Panc1 (cell line): Measurements from ENCODE around the gene IFNE.

Source experiments
- POLR2AphosphoS5 ChIP-seq: IDR thresholded peaks from 2 replicates; pipeline ENCODE4 v1.6.1; 2012; ENCODE audit warnings: mild to moderate bottlenecking, low read depth, low read length, moderate library complexity
- TF ChIP-seq, protein P1 (sequence below): fragments of 450-650 bp; IDR thresholded peaks from 2 replicates; pipeline ENCODE4 v1.5.1; 2017; ENCODE audit warnings: mild to moderate bottlenecking
- TF ChIP-seq, protein P2 (sequence below), 2 experiments: IDR thresholded peaks; 2 replicates each; pipeline ENCODE4 v1.6.1; 2011 to 2012; ENCODE audit warnings: low read depth in 2 of 2, control low read depth in 1 of 2, low read length in 1 of 2, mild to moderate bottlenecking in 1 of 2, moderate library complexity in 1 of 2; ENCODE audit not compliant: insufficient read depth in 1 of 2

DNA sequence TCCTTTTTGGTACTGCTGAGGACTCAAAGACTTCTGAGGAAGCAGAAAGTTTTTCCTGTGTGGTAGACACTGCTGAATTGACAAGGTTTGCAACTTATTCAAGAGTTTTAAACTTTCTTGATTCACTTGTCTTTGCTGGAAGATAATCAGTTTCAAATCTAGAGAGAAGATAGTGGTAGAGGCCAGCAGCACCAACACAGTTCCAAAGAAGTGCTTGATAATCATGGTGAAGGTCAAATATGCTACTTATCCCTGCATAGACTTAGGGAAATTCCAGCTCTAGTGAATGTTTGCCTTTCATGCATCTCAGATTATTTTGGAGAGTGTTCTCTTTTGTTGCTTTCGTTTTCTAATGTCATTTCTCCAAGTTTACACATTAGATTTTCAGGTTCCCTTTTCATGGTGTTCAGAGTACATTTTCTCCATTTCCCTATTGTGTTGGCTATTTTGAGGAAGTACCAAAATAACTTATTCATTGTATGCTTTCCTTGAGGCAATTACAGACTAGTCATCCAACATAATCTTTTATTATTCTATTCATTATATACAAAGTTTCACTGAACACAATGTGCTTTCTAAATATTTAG is 550 bp downstream of the IFNE start:
- TF ChIP-seq, protein P1, sequence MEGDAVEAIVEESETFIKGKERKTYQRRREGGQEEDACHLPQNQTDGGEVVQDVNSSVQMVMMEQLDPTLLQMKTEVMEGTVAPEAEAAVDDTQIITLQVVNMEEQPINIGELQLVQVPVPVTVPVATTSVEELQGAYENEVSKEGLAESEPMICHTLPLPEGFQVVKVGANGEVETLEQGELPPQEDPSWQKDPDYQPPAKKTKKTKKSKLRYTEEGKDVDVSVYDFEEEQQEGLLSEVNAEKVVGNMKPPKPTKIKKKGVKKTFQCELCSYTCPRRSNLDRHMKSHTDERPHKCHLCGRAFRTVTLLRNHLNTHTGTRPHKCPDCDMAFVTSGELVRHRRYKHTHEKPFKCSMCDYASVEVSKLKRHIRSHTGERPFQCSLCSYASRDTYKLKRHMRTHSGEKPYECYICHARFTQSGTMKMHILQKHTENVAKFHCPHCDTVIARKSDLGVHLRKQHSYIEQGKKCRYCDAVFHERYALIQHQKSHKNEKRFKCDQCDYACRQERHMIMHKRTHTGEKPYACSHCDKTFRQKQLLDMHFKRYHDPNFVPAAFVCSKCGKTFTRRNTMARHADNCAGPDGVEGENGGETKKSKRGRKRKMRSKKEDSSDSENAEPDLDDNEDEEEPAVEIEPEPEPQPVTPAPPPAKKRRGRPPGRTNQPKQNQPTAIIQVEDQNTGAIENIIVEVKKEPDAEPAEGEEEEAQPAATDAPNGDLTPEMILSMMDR = no peak
- TF ChIP-seq, protein P2, sequence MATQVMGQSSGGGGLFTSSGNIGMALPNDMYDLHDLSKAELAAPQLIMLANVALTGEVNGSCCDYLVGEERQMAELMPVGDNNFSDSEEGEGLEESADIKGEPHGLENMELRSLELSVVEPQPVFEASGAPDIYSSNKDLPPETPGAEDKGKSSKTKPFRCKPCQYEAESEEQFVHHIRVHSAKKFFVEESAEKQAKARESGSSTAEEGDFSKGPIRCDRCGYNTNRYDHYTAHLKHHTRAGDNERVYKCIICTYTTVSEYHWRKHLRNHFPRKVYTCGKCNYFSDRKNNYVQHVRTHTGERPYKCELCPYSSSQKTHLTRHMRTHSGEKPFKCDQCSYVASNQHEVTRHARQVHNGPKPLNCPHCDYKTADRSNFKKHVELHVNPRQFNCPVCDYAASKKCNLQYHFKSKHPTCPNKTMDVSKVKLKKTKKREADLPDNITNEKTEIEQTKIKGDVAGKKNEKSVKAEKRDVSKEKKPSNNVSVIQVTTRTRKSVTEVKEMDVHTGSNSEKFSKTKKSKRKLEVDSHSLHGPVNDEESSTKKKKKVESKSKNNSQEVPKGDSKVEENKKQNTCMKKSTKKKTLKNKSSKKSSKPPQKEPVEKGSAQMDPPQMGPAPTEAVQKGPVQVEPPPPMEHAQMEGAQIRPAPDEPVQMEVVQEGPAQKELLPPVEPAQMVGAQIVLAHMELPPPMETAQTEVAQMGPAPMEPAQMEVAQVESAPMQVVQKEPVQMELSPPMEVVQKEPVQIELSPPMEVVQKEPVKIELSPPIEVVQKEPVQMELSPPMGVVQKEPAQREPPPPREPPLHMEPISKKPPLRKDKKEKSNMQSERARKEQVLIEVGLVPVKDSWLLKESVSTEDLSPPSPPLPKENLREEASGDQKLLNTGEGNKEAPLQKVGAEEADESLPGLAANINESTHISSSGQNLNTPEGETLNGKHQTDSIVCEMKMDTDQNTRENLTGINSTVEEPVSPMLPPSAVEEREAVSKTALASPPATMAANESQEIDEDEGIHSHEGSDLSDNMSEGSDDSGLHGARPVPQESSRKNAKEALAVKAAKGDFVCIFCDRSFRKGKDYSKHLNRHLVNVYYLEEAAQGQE (IDR thresholded peaks at IDR 0.05; ENCODE audit: insufficient read depth in 1 of 2, low read depth in 2 of 2, low read length in 1 of 2) = no peak
- no peak for TF ChIP-seq POLR2AphosphoS5
